Daoy (cell line): ENCODE measurements around the gene NAA38. TPM values are rescaled to one million over a fixed set of nuclear protein-coding genes. Genes with fewer than 3 reads are reported as not detected.
"Not testable (repeated sequence)": the region's sequence is repeated elsewhere in the genome, so short reads cannot be mapped to it uniquely, and the experiment has no call there.

ENCODE experiments used
- DNase-seq: peaks from one replicate; pipeline ENCODE4 v3.0.0-alpha.2; 2015; ENCODE audit warnings: low read depth
- total RNA-seq: library from RNA; depleted of rRNA; stranded (reverse); fragments of >200 nt; shearing (Covaris generic); gene quantifications from 2 replicates; pipeline ENCODE4 v1.2.3, GENCODE V29; 2014; rRNA removed

Gene NAA38
- total RNA-seq, 1 experiment from 2014 or later = 99.2 TPM

DNA sequence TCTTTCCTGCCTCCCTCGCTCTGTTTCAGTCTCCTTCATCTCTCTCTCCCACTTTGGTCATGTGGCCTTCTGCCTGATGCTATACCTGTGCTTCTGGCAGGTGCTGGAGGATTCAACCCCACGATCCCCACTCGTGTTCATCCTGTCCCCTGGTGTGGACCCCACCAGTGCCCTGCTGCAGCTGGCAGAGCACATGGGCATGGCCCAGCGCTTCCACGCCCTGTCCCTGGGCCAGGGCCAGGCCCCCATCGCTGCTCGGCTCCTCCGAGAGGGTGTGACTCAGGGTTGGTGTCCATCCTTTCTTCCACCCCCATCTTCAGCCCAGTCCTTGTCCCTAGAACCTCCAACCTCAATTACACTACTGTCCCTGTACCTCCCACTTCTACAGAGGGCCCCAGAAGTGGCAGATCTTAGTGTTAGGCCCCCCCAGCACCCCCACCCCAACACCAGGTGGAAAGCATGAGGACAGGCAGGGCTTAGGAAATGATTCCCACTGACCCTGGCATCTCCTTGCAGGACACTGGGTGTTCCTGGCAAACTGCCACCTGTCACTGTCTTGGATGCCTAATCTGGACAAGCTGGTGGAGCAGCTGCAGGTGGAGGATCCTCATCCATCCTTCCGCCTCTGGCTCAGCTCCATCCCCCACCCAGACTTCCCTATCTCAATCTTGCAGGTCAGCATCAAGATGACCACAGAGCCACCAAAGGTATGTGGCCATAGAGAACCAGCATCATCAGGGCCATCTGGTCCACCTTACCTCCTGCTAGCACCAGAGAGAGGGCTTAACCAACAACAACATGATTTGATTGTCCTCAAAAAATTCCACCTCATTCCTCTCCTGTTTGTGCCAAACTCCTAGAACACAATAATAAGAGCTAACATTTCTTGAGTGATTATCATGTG is 33.1 kb downstream of the NAA38 start:
- DNase-seq = no peak

DNA sequence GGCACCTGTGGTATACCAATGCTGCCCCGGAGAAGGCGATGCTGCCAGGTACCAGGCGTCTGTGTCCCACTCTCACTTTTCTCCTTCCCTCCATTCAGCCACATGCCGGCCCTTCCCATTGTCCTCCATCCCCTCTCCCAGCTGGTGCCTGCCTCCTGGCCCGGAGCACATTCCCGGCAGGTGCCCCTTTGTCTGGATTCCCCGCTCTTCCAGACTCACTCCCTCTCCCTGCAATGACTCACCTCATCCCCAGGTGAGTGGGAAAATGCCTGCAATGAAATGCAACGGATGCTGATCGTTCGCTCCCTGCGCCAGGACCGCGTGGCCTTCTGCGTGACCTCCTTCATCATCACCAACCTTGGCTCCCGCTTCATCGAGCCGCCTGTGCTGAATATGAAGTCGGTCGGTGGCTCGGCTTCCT is 33.8 kb downstream of the NAA38 start:
- DNase-seq = no peak

DNA sequence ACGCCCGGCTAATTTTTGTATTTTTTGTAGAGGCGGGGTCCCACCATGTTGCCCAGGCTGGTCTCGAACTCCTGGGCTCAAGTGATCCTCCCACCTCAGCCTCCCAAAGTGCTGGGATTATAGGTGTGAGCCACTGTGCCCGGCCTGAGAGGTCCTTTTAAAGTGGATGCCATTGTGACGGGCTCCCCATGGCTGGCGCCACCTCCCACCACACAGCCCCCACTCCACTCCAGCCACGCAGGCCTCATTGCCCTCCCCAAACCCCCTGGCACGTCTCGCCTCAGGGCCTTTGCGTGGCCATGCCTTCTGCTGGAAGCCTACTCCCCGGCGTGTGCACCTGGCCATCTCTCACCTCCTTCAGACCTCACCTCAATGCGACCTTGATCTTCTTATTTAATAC is 35.2 kb downstream of the NAA38 start:
- no peak for DNase-seq

DNA sequence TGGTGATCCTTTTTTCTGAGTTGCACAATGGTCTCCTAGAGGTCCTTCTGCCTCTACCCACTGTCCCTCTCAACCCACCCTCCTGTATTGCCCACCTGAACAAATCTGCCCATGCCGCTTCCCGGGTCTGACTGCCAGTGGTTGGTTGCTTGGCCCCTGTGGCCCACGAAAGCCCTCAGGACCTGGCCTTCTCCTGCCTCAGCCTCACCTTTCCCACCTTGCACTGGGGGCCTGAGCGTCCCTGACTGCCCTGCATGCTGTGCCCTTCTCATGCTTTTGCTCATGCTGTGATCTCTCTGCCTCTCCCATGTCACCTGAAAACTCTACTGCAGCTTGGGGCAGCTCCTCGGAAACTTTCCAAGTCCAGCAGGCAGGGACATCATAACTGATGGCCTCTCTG is 37.1 kb downstream of the NAA38 start:
- DNase-seq = no peak

DNA sequence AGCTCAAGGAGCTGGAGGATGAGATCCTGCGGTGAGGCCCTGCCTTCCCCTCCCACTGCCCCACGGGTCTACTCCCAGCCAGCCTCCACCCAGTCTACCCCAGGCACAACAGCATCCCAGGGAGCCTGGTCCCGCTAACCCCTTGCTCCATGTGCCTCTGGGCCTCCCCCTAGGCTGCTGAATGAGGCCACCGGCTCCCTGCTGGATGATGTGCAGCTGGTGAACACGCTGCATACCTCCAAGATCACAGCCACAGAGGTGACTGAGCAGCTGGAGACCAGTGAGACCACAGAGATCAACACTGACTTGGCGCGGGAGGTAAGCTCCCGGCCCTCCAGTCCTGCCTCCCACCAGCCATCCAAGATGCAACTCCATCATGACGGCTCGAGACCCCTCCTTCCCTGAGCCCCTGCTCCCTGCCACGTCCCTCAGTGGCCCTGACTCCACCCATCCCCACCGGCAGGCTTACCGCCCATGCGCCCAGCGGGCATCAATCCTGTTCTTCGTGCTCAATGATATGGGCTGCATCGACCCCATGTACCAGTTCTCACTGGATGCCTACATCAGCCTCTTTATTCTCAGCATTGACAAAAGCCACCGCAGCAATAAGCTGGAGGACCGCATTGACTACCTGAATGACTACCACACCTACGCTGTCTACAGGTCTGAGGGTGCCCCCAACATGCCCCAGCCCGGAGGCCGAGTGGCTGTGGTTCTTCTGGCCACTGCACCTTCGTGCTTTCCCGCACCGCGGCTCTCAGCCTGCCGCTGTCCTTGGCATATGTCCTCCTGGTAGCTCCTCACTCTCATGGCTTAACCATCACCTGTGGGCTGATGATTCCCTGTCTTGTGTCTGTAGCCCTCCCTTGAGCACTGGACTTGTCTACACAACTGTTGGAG is 38.4 kb downstream of the NAA38 start:
- no peak for DNase-seq

DNA sequence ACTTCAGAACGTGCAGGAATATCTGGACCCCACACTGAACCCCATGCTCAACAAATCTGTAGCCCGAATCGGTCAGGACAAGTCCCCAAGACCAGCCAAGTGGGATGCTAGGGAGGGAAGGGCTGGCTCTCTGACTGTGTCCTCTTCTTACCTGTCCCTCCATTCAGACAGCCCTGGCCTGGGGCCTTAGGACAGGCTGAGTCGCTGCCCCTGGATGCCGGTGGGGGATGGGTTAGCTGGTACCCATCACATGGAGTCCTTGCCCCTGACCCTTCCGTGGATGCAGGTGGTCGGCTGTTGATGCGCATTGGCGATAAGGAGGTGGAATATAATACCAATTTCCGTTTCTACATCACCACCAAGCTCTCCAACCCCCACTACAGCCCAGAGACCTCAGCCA is 39.3 kb downstream of the NAA38 start:
- DNase-seq = no peak

DNA sequence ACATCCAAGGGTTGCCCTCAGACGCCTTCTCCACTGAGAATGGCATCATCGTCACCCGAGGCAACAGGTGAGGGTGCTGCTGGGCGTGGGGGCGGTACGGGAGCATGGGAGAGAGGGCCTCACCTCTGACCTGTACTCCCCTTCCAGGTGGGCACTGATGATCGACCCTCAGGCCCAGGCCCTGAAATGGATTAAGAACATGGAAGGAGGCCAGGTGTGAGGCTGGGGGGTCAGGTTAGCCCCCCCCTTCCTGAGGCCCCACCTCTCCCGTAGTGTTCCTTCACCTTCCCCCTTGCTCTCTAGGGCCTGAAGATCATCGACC is 39.8 kb downstream of the NAA38 start:
- DNase-seq = no peak

DNA sequence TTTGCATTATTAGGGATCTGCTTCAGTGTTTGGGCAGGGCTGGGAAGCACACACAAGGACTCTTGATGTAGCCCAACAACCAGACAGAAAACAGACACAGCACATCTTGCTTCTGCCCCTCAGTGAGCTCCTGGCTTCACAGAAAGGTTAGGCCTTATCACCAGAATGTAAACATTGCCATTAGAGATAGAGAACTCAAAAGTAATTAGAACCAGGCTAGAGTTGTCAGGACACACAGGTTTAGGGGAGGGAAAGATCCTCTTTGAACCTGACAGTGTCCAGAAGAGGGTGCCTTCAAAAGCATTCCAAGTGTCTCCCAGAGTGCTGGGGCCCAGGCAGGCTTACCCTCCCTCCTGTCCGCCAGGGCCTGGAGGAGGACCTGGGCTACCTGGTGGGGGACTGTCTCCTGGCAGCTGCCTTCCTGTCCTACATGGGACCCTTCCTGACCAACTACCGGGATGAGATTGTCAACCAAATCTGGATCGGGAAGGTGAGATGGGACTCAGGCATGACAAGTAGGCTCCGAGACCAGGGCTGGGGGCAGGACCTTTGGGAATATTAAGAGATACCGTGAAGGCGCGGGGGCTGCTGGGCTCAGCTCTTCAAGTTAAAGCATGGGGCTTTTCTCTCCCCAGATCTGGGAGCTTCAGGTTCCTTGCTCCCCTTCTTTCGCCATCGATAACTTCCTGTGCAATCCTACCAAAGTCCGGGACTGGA is 40.3 kb downstream of the NAA38 start:
- no peak for DNase-seq

DNA sequence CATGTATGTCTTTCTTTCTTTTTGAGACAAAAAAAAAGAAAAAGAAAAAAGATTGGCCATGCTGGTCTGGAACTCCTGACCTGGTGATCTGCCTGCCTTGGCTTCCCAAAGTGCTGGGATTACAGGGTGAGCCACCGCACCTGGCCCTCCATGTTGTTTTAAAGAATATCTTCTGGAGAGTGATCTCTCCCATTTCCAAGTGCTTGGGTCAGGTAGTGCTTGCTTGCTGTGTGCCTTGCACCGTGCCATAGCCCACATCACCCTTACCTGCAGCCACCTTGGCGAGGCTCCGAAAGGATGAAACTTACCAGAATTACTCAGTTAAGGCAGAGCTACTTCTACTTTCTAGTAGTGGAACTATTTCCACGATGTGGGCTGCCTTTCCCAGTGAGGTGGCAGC is 42.4 kb downstream of the NAA38 start:
- DNase-seq = no peak

DNA sequence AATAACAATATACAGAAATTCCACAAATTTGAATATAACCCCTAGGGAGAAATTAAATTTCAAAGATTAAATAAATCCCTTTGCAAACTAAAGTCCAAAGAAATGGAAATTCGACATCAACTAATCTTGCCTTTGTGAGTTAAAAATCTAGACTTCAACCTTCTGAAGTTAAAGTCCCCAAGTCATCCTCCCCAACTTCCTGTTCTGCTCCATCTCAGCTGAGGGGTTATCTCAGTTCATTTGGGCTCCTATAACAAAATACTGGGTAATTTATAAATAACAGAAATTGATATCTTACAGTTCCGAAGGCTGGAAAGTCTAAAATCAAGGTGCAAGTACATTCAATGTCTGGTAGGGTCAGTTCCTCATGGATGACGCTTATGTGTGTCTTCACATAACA is 46.1 kb downstream of the NAA38 start:
- DNase-seq = no peak

DNA sequence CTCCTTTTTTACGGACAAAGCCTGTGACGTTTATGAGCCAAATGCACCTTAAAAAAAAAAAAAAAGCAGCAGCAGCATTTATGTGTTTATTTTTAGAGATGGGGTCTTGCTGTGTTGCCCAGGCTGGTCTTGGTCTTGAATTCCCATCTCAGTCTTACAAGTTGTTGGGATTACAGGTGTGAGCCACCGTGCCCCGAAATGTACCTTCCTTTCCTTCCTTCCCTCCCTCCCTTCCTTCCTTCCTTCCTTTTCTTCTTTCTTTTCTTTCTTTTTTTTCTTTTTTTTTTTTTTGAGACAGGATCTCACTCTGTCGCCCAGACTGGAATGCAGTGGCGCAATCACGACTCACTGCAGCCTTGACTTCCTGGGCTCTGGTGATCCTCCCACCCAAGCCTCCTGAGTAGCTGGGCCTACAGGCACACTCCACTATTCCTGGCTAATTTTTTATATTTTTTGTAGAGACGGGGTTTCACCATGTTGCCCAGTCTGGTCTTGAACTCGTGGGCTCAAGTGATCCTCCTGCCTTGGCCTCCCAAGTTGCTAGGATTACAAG is 47.5 kb downstream of the NAA38 start:
- DNase-seq = not testable (repeated sequence)

DNA sequence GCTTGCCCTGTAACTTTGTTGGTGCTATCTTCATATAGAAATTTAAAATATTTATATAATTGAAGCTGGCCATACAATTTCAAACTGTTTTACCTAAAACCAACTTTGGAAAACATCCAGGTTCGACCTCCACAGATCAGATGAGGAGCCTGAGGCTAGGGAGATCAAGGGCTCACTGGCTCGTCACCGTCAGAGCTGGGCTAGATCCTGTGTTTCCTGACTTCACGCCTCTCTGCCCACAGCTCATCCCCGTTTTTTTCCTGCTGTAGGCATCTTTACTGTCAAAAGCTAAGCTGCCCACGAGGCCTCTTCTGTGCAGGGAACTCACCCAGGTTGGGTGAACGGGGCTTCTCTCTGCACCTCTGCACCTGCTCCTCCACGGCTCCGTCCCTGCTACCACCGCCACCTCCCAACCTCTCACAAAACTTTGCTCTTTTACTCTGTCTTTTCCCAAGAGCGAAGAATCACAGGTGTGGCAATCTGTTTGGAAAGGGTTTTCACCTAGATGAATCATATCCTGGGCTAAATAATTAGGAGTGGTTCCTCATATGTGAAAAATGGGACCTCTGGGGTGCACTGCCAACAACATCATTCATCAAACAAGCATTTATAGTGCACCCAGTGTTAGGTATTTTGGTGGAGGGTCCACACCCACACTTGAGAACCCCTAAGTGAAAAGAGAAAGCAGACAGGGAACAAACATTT is 48.1 kb downstream of the NAA38 start:
- DNase-seq = no peak

DNA sequence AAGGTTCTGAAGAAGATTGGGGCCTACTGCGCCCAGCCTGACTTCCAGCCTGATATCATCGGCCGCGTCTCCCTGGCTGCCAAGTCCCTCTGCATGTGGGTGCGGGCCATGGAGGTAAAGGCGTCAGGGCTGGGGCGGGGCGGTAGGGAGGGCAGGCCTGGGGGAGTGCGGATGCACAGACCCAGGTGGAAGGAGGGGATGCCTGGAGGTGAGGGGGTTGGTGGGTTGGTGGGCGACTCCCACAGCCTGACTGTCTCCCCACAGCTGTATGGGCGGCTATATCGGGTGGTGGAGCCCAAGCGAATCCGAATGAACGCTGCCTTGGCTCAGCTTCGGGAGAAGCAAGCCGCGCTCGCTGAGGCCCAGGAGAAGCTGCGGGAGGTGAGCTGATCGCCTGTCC is 50.2 kb downstream of the NAA38 start:
- no peak for DNase-seq

Other genes with a start within 250 kb of the NAA38 start
- gene FXR2, start 242.7 kb downstream of the NAA38 start, total RNA-seq = 60.5 and 87.4 TPM in 2 replicates
- 24.0 and 71.8 TPM in 2 replicates for gene SAT2, start 229.7 kb downstream of the NAA38 start, total RNA-seq
- 0.69 TPM in 1 of 2 replicates, not detected in the other for gene SHBG, start 227.4 kb downstream of the NAA38 start, total RNA-seq
- gene ATP1B2, start 206.6 kb downstream of the NAA38 start, total RNA-seq = not detected in 2 replicates
- gene TP53, start 170.1 kb downstream of the NAA38 start, total RNA-seq = 47.8 and 70.9 TPM in 2 replicates
- 33.7 and 41.4 TPM in 2 replicates for gene WRAP53, start 169.1 kb downstream of the NAA38 start, total RNA-seq
- gene EFNB3, start 152.4 kb downstream of the NAA38 start, total RNA-seq = 1.0 and 2.1 TPM in 2 replicates
- under 0.01 TPM in 1 of 2 replicates, not detected in the other for gene DNAH2, start 139.8 kb downstream of the NAA38 start, total RNA-seq
- 0.11 and 0.60 TPM in 2 replicates for gene KDM6B, start 23.3 kb downstream of the NAA38 start, total RNA-seq
- 0.46 TPM in 1 of 2 replicates, not detected in the other for gene TMEM88, start 2.5 kb downstream of the NAA38 start, total RNA-seq
- 5.5 and 6.7 TPM in 2 replicates for gene CYB5D1, start 444 bp upstream of the NAA38 start, total RNA-seq
- 27.5 and 31.8 TPM in 2 replicates for gene CHD3, start 31.2 kb upstream of the NAA38 start, total RNA-seq
- 0.54 and 1.6 TPM in 2 replicates for gene RNF227, start 58.7 kb upstream of the NAA38 start, total RNA-seq
- 0.29 and 2.5 TPM in 2 replicates for gene KCNAB3, start 72.3 kb upstream of the NAA38 start, total RNA-seq
- 5.4 and 13.1 TPM in 2 replicates for gene TRAPPC1, start 74.4 kb upstream of the NAA38 start, total RNA-seq
- 14.9 and 22.0 TPM in 2 replicates for gene CNTROB, start 74.6 kb upstream of the NAA38 start, total RNA-seq
- under 0.01 TPM in 1 of 2 replicates, not detected in the other for gene GUCY2D, start 145.1 kb upstream of the NAA38 start, total RNA-seq
- gene ALOX15B, start 181.5 kb upstream of the NAA38 start, total RNA-seq = not detected in 2 replicates
- not detected in 2 replicates for gene ALOX12B, start 230.2 kb upstream of the NAA38 start, total RNA-seq